ENCODE data around the gene PAX1. TPM values are rescaled to one million over a fixed set of nuclear protein-coding genes. Genes with fewer than 3 reads are reported as not detected.

Gene PAX1
- total RNA-seq, 1 donor from 2014 or later = not detected

DNA sequence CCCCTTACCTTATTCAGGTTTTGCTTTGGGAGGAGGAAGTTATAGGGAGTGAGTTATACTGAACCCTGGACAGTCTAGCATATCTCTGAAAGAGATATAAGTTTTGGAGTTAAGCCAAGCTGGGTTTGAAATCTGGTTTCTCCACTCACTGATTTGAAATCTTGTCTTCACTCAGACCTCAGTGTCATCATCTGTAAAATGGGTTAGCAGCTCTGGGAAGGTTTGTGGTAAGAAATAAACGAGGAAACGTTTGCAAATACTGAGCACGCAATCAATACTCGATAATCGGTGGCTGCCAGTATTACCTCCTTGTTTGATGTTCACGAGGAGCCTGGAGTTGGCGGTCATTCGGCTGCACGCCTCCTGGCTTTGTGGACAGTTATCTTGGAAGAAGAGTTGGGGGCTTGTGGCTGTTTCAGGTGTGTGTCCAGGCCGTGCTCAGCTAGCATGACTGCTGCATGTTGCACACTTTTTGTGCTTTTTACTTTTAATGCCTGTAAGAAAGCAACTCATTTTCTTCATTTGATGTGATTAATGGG lies 61.8 kb downstream of the PAX1 start:
- Mint-ChIP-seq H3K27ac (ENCODE audit: unreplicated experiment) (no peak overlapping the region), H3K4me1 (ENCODE audit: unreplicated experiment) (no peaks in the 10 kb centered on the region), H3K27me3 (ENCODE audit: unreplicated experiment) (no peaks in the 10 kb centered on the region), H3K9me3 (ENCODE audit: unreplicated experiment) (peaks cover 3% of the 10 kb centered on the region), H3K4me3 (ENCODE audit: unreplicated experiment) (no peak overlapping the region), H3K36me3 (ENCODE audit: unreplicated experiment) (no peaks in the 10 kb centered on the region)
- no peak for DNase-seq (ENCODE audit: extremely low spot score, unreplicated experiment)
- TF ChIP-seq, protein P1, sequence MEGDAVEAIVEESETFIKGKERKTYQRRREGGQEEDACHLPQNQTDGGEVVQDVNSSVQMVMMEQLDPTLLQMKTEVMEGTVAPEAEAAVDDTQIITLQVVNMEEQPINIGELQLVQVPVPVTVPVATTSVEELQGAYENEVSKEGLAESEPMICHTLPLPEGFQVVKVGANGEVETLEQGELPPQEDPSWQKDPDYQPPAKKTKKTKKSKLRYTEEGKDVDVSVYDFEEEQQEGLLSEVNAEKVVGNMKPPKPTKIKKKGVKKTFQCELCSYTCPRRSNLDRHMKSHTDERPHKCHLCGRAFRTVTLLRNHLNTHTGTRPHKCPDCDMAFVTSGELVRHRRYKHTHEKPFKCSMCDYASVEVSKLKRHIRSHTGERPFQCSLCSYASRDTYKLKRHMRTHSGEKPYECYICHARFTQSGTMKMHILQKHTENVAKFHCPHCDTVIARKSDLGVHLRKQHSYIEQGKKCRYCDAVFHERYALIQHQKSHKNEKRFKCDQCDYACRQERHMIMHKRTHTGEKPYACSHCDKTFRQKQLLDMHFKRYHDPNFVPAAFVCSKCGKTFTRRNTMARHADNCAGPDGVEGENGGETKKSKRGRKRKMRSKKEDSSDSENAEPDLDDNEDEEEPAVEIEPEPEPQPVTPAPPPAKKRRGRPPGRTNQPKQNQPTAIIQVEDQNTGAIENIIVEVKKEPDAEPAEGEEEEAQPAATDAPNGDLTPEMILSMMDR (IDR thresholded peaks at IDR 0.05) = no peak

DNA sequence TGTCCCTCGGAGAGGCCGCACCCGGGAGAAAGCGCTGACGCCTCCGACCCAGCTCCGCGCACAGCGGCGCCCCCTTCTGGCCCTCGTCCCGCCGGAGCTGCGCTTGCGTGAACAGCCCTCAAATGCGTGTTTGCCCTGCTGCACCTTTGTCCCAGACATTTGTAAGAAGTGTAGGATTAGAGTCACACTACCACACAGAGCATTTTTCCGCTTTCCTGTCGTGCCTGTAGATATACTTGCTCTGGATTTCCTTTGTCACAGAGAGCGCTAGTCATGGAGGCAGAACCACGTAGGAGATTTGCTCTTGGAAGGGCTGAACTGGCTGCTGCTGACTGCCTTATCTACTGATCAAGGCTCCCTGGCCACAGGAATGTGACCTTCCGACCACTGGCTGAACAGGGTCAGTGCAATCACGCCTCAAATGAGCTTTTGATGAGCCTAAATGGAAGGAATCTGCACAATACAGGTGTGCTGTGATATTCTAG lies 62.3 kb downstream of the PAX1 start:
- Mint-ChIP-seq H3K27ac (ENCODE audit: unreplicated experiment) (no peak overlapping the region), H3K36me3 (ENCODE audit: unreplicated experiment) (no peaks in the 10 kb centered on the region), H3K27me3 (ENCODE audit: unreplicated experiment) (no peaks in the 10 kb centered on the region), H3K4me3 (ENCODE audit: unreplicated experiment) (no peak overlapping the region), H3K9me3 (ENCODE audit: unreplicated experiment) (peaks cover 3% of the 10 kb centered on the region), H3K4me1 (ENCODE audit: unreplicated experiment) (no peaks in the 10 kb centered on the region)
- DNase-seq (ENCODE audit: extremely low spot score, unreplicated experiment) = no peak
- TF ChIP-seq, protein P1 (IDR thresholded peaks at IDR 0.05) = no peak

Other genes starting within 250 kb of the PAX1 start
- gene NKX2-2, start 191.6 kb upstream of the PAX1 start, total RNA-seq = not detected in 2 replicates

All from osteocyte (in vitro differentiated cells).